ENCODE data around the gene SLC22A16. TPM values are rescaled to one million over a fixed set of nuclear protein-coding genes. Genes with fewer than 3 reads are reported as not detected.

Gene SLC22A16
- total and polyA plus RNA-seq, 11 donors: 0.25 to 2.4 (median 1.3) TPM; not detected in 7

DNA sequence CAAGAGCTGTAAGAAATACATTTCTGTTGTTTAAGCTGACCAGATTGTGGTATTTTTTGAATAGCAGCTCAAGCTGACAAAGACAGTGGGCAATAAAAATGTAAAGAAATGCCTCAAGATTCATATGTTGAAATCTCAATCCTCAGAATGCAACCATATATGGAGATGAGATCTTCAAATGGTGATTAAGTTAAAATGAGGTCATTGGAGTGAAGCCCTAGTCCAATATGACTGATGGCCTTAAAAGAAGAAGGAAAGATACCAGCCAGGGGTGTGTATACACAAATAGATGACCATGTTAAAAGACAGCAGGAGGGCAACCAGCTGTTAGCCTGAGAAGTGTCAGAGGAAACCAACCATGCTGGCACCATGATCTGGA is 54.0 kb downstream of the SLC22A16 start:
- ATAC-seq (no peak), DNase-seq (no peak)
- Histone ChIP-seq H3K4me1 (no peaks in the 10 kb centered on the region), H3K36me3 (no peaks in the 10 kb centered on the region), H3K27ac (no peak overlapping the region), H3K4me3 (no peak overlapping the region), H3K9me3 (peaks cover 0 to 10% (median 0%) of the 10 kb centered on the region in 12 donors), H3K27me3 (peaks cover 0 to 20% (median 0%) of the 10 kb centered on the region in 9 donors)
- intact Hi-C loops (cut with DNase I): no loop called here
- TF ChIP-seq, protein P1, sequence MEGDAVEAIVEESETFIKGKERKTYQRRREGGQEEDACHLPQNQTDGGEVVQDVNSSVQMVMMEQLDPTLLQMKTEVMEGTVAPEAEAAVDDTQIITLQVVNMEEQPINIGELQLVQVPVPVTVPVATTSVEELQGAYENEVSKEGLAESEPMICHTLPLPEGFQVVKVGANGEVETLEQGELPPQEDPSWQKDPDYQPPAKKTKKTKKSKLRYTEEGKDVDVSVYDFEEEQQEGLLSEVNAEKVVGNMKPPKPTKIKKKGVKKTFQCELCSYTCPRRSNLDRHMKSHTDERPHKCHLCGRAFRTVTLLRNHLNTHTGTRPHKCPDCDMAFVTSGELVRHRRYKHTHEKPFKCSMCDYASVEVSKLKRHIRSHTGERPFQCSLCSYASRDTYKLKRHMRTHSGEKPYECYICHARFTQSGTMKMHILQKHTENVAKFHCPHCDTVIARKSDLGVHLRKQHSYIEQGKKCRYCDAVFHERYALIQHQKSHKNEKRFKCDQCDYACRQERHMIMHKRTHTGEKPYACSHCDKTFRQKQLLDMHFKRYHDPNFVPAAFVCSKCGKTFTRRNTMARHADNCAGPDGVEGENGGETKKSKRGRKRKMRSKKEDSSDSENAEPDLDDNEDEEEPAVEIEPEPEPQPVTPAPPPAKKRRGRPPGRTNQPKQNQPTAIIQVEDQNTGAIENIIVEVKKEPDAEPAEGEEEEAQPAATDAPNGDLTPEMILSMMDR (IDR thresholded peaks at IDR 0.05): no peak
- TF ChIP-seq POLR2A (IDR thresholded peaks at IDR 0.05): no peak

DNA sequence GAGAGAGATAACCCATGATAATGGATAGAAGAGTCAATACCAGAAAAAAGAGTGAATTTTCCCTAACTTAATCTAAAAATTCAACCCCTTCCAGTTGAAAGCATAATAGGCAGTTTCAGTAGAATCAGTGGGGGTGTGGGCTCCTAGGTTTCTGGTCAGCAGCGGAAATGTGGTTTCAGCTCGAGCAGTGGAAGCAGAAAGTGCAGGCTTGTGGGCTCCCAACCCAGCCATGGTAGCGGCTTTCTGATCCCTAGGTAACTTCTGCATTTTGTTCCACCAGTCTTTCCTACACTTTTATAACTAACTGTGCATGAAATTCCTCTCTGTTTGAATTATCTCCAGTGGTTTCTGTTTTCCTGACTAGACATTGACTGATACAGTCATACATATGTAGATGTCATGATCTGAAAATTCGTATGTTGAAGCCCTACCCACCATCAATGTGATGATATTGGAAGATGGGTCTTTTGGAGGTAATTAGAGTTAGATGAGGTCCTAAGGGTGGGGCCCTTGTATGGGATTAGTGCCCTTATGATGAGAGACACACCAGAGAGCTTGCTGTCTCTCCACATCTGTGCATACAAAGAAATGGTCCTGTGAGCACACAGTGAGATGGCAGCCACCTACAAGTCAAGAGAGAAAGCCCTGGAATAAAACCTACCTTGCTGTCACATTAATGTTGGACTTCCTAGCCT is 54.5 kb downstream of the SLC22A16 start:
- Histone ChIP-seq H3K4me3 (no peak overlapping the region), H3K27ac (no peak overlapping the region), H3K36me3 (no peaks in the 10 kb centered on the region), H3K4me1 (no peaks in the 10 kb centered on the region), H3K9me3 (peaks cover 0 to 10% (median 0%) of the 10 kb centered on the region in 12 donors), H3K27me3 (peaks cover 0 to 15% (median 0%) of the 10 kb centered on the region in 9 donors)
- TF ChIP-seq, protein P1 (IDR thresholded peaks at IDR 0.05): no peak
- TF ChIP-seq POLR2A (IDR thresholded peaks at IDR 0.05): no peak
- DNase-seq (no peak), ATAC-seq (no peak)
- WGBS, 4 donors: 57 to 77% (median 68%) methylated on average over 4 of the region's 4 CpGs
- intact Hi-C loops (cut with DNase I): no loop called here

DNA sequence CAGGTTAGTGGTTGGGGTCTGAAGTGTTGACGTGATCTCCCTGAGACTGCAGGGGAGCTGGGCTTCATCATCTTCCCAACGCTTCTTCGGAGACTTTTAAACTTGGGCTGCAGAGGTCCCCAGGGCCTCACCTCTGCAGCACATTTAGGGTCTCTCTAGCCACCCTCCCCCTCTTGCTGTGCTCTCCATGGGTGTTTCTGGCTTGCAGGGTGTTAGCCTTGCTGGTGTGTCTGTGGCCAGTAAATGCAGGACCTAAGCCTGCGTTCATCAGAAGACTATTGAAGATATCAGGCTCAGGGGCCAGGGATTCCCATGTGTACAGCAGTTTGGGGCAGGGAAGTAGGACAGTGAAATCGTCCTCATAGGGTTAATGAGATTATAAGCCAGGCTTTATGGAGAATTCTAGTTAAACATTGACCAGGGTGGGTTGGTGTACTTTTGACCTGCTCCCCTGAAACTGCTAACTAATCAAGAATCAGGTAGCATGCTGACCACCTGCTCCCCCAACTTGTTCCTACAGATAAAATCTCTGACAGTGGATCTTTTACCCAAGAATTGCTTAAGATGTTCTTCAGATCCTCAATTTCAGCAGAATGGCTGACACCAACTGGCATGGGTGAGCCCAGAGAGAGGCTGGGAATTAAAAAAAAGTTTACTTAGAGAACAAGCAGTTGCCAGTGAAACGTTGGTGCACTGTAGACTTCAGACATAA is 57.2 kb downstream of the SLC22A16 start:
- no peak overlapping the region for H3K4me3 ChIP-seq
- peaks cover 0 to 20% (median 7%) of the 10 kb centered on the region in 12 donors for H3K4me1 ChIP-seq
- intact Hi-C loops (cut with DNase I): no loop called here
- H3K27me3 ChIP-seq: peaks cover 0 to 6% (median 0%) of the 10 kb centered on the region in 9 donors
- no peak for TF ChIP-seq POLR2A (IDR thresholded peaks at IDR 0.05)
- TF ChIP-seq, protein P1 (IDR thresholded peaks at IDR 0.05): no peak
- DNase-seq (no peak), ATAC-seq (no peak)
- H3K36me3 ChIP-seq: no peaks in the 10 kb centered on the region
- 71 to 76% (median 73%) methylated on average over 6 of the region's 6 CpGs for WGBS, 4 donors
- no peak overlapping the region for H3K27ac ChIP-seq
- H3K9me3 ChIP-seq: peaks cover 0 to 10% (median 0%) of the 10 kb centered on the region in 12 donors

DNA sequence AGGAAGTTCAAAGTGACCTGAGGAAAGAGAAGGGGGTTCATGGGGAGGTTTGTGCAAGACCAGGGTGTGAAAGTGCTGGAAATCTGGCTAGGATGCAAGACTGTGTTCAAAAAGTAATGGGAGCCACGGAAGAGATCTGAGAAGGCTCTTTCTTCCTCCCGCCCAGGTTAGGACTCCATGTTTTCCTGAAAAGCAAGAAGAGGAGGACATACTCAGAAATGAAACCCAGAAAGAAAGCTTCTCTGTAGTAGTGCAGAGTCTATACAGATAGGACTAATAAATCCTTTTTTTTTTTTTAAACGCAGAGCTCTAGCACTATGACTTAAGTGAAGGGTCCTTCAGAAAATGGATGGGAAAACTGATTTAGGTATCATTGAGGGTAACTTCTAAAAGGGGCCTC is 57.8 kb downstream of the SLC22A16 start:
- ATAC-seq: no peak
- WGBS, 4 donors: 84 to 89% (median 87%) methylated on average over 3 of the region's 3 CpGs

More for the DNA sequence above, 57.8 kb downstream of the SLC22A16 start:
- H3K27me3 ChIP-seq: peaks cover 0 to 6% (median 0%) of the 10 kb centered on the region in 9 donors
- no peak overlapping the region for H3K27ac ChIP-seq
- no peak overlapping the region for H3K4me3 ChIP-seq
- peaks cover 0 to 10% (median 0%) of the 10 kb centered on the region in 12 donors for H3K9me3 ChIP-seq
- H3K36me3 ChIP-seq: no peaks in the 10 kb centered on the region
- no peak for DNase-seq
- H3K4me1 ChIP-seq: peaks cover 0 to 26% (median 11%) of the 10 kb centered on the region in 12 donors
- TF ChIP-seq, protein P1 (IDR thresholded peaks at IDR 0.05): no peak
- TF ChIP-seq POLR2A (IDR thresholded peaks at IDR 0.05): no peak
- intact Hi-C loops (cut with DNase I): no loop called here

All from heart left ventricle (tissue), 16 donors.